Hypothalamus (tissue), 51 donors: Measurements from ENCODE around the gene MEX3A.
"Not testable (repeated sequence)": the region's sequence is repeated elsewhere in the genome, so short reads cannot be mapped to it uniquely, and the experiment has no call there.

ENCODE experiments used
- DNase-seq, 51 donors: peaks; one replicate each; lab custom pipeline; 2025; lab: John Stamatoyannopoulos, UW

MEX3A gene

DNA sequence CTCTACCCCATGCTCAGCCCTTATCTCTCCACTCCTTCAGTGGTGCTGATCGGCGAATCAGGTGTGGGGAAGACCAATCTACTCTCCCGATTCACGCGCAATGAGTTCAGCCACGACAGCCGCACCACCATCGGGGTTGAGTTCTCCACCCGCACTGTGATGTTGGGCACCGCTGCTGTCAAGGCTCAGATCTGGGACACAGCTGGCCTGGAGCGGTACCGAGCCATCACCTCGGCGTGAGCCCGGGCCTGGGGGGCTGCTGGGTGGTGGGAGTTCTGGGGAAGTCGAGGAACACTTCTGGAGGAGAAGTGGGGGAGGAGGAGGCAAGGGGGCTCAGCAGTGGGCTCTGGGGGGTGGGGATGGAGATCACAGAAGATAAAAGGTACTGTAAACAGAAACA lies 16.4 kb downstream of the MEX3A start:
- DNase-seq, result no peak

DNA sequence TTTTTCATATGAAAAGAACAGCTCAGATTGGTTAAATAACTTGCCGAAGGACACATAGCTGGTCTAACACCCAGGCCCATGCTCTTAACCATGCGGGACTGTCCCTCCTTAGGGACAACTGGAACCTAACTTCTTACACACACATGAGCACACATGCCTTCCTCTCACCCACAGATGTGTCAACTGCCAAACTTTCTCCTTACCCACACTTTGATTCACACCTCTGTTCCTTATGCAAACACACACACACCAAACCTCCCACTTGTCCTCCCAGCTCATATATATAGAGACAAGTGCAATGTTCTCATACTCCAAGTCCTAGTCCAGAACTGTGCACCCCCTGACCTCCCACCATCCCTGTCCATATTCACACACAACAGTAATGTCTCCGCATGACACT lies 17.1 kb downstream of the MEX3A start:
- peak in 1 of 51 donors; percentile 25 for DNase-seq

DNA sequence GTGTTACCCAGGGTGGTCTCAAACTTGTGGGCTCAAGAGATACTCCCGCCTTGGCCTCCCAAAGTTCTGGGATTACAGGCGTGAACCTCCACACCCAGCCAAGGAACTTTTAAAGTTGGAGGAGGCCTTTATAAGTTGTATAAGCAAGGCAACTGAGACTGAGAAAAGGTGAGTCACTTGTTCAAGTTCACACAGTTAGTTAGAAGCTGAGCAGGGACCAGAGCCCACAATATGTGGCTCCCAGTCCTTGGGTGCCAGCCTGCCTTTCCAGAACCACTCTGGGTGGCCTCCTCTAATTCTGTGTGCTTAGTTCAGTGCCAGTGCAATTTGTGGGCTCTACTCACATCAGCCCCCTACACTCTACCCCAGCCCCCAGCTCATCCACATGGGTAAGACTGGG lies 17.6 kb downstream of the MEX3A start:
- no peak for DNase-seq

DNA sequence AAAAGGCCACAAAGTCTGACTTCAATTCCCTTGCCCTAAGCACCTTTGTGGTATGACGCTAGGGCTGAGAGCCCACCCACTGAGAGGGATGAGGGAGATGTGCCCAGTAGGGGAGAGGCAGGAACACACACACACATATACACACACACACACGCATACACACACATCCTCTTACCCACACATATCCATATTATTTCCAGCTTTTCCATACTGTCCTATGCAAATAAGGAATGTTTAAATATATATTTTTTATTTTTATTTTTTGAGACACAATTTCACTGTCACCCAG lies 18.3 kb downstream of the MEX3A start:
- DNase-seq, result no peak

DNA sequence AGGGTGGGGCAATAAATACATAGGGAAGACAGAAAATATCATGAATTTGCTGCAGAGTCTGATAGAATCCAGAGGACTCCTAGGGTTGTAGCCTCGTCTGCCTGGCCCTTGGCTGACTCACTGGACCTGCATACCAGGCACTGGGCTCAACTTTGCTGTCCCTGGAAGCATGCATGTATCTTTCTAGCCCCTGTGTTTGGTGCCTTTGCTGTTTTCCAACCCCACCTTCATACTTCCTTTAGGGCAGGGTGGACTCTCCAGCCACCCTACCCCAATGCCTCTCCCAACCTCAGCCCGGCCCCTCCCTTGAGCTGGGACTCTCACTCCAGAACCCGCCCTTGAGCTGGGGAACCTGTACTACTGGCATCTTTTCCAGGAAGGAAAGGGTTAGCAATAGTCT lies 20.1 kb downstream of the MEX3A start:
- DNase-seq, result no peak

DNA sequence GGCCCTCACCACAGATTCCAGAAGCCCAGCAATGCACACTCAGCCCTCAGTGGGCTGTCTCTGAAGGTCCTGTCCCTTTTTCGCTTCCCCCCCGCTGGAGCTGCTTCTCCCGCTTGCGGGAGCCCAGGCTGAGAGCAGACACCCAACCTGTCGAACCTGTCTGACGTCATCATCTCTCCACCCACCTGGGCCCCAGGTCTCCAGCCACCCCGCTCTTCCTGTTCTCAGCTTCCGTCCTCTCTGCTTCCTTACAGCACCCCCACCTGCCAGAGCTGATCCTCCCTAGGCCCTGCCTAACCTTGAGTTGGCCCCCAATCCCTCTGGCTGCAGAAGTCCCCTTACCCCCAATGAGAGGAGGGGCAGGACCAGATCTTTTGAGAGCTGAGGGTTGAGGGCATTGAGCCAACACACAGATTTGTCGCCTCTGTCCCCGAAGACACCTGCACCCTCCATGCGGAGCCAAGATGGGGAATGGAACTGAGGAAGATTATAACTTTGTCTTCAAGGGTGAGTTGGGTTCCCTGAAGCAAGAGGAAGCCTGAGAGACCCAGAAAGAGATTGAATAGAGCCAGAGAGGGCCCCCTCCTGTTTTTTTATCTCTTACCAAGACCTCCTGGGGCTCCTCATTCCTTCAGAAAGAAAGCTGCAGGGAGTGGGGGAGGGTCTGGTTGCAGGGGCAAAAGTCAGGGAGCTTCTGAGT lies 21.2 kb downstream of the MEX3A start, which contains the start of gene RAB25:
TSS of gene RAB25 (plus strand) at position 224 of the 700 bp plus-strand sequence. CDS start at position 465, 241 bp downstream.
- DNase-seq, result no peak

DNA sequence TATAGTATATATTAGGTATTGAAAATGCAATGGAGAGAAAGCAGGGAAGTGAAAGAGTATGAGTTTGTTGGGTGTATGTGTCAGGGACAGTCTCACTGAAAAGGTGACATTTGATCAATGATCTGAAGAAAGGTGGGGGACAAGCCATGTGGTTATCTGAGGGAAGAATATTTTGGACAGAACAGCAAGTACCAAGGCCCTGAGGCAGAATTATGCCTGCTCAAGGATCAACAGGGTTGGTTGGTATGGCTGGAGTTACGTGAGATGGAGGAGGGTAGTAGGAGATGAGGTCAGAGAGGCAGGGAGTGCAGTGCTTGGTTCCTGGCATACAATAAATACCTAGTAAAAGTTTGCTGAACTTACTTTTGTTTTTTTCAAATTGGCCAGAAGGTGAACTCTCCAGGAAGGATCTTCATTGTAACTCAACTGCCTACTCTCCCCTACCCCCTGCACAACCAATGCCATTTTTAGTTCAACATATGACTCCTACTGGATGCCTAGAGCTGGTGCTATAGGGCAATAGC lies 25.9 kb downstream of the MEX3A start:
- no peak for DNase-seq

DNA sequence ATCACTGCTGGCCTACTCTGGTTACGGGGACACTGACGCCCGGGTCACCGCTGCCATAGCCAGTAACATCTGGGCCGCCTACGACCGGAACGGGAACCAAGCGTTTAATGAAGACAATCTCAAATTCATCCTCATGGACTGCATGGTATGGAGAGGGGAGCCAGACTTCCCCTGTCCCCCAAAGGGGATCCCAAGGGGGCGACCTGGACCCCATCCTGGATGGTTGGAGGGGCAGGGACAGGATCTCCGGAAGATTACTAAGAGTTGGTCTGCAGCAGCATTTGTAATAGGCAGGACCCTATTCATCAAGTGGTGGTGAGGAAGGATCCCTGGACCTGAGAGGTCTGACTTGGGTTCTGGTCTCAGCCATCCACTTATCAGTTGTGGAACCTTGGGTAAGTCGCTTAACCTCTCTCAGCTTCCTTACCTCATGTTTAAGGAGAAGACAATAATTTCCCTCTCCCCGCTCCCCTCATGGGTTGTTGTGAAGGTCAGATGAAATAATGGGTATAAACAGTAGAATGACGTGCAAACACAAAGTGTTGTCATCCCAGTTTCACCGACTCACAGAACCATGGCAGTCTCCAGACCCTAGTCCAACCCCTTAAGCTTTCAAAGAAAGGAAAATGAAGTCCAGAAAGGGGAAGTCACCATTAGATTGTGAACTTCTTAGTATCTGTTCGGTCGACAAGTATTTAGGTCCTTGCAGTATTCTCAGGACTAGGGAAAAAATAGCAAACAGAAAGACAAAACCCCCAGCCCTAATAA lies 26.8 kb downstream of the MEX3A start:
- DNase-seq, result peak in 3 of 51 donors; percentile 6 to 43 (median 40)

DNA sequence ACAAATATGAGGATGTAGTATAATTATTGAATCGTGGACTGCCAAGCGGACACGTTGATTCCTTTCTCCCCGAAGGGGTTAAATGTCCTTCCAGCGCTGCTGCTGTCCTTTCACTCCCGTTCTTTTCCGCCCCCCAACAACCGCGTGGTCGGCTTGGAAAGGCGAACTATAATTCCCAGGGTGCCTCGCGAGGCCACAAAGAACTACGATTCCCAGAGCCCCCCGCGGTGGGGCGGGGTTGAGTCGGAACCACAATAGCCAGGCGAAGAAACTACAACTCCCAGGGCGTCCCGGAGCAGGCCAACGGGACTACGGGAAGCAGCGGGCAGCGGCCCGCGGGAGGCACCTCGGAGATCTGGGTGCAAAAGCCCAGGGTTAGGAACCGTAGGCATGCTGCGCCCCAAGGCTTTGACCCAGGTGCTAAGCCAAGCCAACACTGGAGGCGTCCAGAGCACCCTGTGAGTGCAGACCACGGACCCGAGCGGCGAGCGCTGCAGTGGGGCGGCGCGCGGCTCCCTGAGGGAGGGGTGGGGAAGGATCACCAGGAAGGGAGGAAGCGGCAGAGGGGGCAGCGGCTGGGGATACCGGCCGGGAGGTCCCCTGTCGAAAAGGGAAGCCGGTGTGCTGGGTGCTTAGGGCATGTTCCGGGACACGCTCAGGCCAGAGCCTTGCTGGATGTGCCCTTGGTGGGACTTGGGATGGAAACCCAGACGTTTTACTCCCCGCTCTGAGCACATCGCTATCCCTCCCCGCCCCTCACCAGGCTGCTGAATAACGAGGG lies 27.6 kb downstream of the MEX3A start, which contains the start of gene LAMTOR2:
TSS of gene LAMTOR2 (plus strand) at position 283 of the 781 bp plus-strand sequence. CDS start at position 391, 108 bp downstream.
- DNase-seq, result peak; percentile 81 to 99 (median 97)

DNA sequence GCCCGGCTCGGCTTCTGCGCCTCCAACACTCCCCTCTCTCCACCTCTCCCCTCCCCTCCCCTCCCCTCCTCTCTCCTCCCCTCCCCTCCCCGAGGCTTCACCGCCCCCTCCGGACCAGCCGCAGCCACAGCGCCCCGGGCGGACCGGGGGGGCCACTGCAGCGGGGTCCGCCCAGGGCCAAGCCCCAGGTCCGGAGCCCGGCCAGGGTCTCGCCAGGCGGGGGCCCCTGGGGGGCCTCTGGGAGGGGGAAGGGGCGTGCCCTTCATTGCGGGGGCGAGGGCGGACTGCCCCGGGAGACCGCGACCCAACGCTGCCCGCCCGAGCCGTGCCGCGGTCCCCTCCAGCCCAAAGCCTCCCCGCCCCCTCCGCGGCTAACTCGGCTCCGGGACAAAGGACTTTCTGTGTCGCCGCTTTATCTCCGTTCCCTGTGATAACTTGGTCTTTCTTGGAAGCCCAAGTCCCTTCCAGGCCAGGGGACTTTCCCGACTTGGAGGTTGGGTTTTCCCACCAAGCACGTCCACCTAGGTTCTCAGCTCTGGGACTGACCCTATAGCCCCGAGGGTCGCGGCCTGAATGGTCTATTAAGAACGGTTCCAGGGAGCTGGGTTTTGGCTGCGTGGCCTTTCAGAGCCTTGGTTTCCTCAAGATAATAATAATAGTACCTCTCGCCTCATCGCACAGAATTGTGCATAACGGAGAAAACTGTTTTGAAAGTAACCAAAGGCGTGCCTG lies 28.3 kb downstream of the MEX3A start, which contains the start of gene UBQLN4:
TSS of gene UBQLN4 (minus strand) at position 31 of the 732 bp plus-strand sequence. CDS start 97 bp downstream, outside the sequence.
- DNase-seq, result peak; percentile 36 to 93 (median 82)

DNA sequence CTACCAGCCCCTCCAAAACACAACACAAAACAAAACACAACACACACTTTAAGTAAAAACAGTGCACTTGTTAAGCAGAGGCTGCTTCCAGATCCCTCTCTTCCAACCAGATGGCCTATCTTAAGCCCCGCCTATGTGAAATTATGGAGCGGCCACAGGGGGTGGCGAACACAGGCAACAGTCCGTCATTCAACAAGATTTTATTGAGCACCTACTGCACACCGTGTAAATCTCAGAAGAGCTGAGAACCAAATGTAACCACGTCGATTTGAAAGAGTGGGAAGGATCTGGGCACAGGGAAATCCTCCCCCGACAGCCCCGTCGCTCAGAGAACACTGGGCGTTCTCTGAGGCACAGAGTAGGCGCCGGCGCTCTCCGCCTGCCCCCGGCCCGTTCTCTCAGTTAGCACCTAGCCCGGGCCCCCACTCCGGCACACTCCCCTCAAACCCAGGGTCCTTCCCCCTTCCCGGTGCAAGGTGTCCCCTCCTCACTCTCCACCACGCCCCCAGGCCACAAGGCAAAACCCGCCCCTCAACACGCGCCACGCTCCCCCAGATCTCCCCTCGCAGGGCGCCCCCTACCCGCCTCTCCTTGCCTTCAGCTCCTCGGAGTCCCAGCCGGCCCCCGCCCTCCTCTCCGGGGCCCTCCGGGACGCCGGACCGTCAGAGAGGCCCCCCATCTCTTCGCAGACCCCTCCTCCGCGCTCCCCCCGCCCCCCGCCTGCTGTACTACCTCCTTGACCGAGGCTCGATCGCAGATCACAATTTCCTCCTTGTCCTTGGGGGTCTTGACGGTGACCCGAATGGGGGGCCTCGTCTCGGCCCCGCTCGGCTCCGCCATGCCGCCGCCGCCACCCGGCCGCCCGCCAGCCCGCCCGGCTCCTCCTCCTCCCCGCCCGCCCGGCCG lies 29.1 kb downstream of the MEX3A start:
- peak in 27 of 51 donors; percentile 29 to 73 (median 49) for DNase-seq

DNA sequence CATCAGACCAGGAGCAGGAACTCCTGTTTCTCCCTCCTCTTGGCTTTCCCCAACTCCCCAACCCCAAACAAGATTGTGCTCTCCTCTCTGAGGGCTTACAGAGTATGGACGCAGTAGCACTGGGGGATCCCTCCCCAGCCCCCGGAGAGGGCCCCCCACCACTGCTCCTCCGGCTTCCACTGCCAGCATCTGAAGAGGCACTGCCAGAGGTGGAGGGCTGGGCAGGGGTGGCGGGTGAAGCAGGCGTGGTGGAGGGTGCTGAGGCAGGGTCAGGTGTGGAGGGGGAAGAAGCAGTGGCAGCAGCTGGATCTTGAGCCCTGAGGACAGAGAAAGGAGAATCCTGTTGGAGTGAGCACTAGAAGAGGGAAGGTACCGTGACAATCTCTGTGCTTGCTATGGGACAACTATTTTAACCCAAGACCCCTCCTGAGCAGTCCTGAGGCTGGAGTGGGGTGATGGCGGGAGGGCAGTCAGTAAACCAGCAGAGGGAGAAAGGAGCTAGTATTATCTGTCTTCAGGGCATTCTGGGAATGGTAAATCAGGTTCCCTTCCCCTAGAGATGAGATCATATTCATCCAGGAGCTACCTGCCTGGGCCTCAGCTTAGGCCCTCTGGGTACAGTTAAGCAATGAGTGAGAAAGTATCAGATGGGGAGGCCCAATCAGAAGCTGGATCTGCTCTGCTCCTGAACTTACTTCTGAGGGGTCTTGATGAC lies 31.1 kb downstream of the MEX3A start:
- DNase-seq, result no peak

DNA sequence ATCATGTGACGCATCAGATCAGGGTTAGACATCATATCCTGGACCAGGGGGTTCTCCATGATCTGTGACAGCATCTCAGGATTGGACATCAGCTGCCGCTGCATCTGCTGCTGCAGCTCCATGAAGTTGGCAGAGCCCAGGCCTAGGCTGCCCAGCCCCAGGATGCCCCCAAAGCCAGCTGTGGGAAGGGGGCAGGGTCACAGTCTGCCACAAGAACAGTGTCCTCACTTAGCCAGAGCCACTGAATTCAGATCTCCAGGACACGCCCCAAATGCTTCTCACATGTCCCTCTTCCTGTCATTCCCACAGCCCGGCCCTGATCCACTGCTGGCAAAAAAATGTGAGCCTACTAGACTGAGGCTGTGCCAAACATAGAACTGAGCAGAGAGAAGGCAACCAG lies 31.9 kb downstream of the MEX3A start:
- DNase-seq, result peak in 26 of 51 donors; percentile 9 to 61 (median 31)

DNA sequence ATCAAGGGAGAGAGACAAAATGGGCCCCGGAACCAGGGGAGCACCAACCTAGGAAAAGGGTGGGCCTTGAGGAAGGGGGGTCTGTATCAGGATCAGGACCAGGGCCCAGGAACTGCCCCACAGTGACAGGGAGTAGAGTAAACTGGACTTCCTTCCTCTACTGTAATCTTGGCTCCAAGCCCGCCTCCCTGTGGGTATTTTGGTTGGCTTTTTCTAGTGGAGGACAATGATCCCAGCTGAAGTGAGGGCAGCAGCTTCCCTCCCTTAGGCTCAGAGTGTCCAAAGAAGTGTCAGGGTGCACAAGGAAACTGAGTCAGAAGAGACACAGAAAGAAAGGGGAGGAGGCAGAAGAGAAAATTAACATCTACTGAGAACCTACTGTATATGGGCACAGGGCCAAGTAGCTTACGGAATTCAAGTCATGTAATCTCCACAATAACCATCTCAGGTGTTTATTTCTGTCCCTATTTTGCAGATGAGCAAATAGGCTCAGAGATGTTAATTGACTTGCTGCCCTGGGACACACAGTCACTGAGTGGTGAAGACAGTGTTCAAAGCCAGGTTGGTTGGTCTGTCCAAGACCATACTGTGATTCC lies 33.5 kb downstream of the MEX3A start:
- no peak for DNase-seq

DNA sequence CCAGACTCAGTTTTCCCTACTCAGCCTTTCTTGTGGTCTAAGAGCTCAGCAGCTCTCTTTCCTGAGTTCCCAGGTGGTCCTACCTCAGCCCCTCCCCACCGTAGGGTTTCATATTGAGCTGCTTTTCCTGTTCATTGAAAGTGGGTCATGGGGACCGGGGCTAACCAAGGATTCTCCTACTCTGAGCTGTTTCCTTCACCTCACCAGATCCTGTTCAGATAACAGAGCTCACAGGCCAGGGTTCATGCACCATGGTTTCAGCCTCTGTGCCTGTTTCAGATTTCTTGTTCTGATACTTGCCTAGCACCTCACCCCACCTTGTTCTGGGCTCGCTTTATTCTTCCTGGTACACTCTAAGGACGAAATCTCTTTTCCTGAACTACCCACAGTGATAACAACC lies 37.2 kb downstream of the MEX3A start:
- no peak for DNase-seq

DNA sequence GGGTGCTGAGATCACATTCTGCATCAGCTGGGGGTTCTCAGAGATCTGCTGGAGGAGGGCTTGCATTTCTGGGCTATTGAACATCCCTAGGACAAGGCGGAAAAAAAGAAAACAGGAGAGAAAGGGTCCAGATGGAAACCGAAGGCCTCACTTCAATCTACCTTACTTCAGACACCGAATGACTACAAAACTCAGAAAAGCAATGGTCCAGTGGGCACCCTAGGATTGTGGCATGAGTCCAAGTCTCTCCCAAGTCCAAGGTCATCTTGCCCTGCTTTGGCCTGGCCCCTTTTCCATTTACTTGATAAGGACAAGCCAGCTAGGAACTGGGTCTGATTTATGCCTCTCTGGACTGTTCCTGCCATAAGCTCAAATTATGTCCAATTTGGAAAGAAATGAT lies 39.4 kb downstream of the MEX3A start:
- DNase-seq, result no peak

DNA sequence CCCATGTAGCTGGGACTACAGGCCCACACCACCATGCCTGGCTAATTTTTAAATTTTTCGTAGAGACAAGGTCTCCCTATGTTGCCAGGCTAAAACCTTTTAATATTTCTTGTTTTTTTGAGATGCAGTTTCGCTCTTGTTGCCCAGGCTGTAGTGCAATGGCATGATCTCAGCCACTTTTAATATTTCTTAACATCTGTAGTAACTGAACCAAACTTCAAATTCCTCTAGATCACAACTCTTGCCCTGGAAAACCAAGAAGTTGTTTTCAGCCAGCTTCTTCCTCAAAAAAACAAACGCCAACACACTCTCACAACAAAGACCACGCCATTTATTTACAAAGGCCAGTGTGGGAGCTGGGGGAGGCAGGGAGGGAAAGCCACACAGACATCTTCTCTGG lies 47.3 kb downstream of the MEX3A start:
- DNase-seq, result not testable (repeated sequence)

DNA sequence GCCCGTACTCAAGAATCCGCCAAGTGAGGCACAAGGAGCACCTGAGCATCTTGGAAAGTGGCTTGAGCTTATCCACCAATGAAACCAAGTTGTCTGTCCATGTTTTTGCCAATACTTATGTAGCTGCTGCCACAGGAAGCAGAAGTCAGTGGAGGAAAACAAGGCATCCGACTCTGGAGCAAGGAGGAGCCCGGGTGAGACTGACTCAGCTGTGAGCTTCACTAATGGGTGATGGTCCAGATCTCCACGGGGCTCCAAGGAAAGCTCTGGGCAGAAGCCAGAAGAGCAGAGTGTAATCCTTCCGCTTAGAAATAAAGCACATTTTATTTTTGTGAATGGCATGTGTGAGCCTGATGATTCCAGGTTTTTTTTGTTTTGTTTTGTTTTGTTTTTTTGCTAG lies 49.3 kb downstream of the MEX3A start:
- no peak for DNase-seq
